ENCODE measurements around the gene TAOK2. TPM values are rescaled to one million over a fixed set of nuclear protein-coding genes. Genes with fewer than 3 reads are reported as not detected.
A peak's percentile ranks its signal among the peaks of the same experiment; 100 is the strongest.

Gene TAOK2
- total and polyA plus RNA-seq, 2 of the 13 experiments (the other 11 are each of a cell fraction or from before 2014, with no cell fraction given), result 17.4 to 43.2 TPM

DNA sequence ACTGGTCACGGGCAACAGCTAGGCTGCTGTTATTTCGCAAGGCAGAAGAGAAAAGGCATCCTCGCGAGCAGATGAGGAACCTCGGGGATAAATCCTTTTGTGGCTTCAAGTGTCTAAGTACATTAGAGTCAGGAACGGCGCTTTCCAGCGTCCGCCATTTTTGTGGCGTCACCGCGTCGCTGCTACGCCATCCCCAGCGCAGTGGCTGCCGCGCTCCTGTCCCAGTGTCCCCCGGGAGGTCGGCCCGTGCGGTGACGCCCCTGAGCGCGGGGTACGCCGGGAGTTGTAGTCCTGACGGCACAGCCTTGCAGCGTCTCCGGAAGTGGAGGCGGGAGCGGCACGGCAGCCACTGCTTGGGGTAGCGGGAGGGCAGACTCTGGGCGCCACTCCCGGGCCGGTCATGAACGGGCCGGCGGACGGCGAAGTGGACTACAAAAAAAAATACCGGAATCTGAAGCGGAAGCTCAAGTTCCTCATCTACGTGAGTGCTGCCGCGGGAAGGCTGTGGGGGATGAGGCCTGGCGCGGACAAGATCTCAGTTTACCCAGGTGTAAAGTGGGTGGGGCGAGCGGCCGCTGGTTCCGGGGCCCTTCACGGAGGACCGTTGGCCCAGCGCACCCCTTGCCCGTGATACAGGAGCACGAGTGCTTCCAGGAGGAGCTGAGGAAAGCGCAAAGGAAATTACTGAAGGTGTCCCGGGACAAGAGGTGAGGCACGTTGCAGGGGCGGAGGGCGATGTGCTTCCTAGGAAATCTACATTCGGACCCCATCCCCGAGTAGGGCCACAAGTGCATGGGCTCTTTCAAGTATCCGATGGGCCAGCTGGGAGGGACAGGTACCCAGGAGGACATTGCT is 22.5 kb downstream of the TAOK2 start, which contains the start of gene INO80E (continued):
- no peak for TF ChIP-seq LRRFIP1 (CRISPR knock-in tag; conservative IDR thresholded peaks at IDR 0.05)
- TF ChIP-seq ZNF441 (CRISPR knock-in tag; IDR thresholded peaks at IDR 0.05; ENCODE audit: borderline replicate concordance), result no peak; the same call in 1 of the 2 replicates
- peak; percentile 86 for TF ChIP-seq ZNF225 (CRISPR knock-in tag; IDR thresholded peaks at IDR 0.05)
- peak; percentile 55; the same call in 1 of the 2 replicates for TF ChIP-seq GLI4 (CRISPR knock-in tag; IDR thresholded peaks at IDR 0.05; ENCODE audit: borderline replicate concordance)
- no peak for TF ChIP-seq ZNF883 (CRISPR knock-in tag; IDR thresholded peaks at IDR 0.05; ENCODE audit: not compliant biosample characterization)
- TF ChIP-seq ZBTB4 (CRISPR knock-in tag; IDR thresholded peaks at IDR 0.05; ENCODE audit: borderline replicate concordance), result no peak
- no peak for TF ChIP-seq ZBTB7A (CRISPR knock-in tag; IDR thresholded peaks at IDR 0.05)
- TF ChIP-seq ZSCAN21 (CRISPR knock-in tag; IDR thresholded peaks at IDR 0.05; ENCODE audit: borderline replicate concordance), result peak; percentile 76
- no peak; the same call in 1 of the 2 replicates for TF ChIP-seq ZBTB3 (CRISPR knock-in tag; IDR thresholded peaks at IDR 0.05; ENCODE audit: borderline replicate concordance, low read depth)
- peak; percentile 59 for TF ChIP-seq TFDP1 (CRISPR knock-in tag; IDR thresholded peaks at IDR 0.05; ENCODE audit: borderline replicate concordance)
- TF ChIP-seq ZNF670 (CRISPR knock-in tag; IDR thresholded peaks at IDR 0.05; ENCODE audit: borderline replicate concordance), result no peak
- peak; percentile 97 for TF ChIP-seq GATAD1 (CRISPR knock-in tag; IDR thresholded peaks at IDR 0.05)
- TF ChIP-seq DMAP1 (CRISPR knock-in tag; IDR thresholded peaks at IDR 0.05), result peak; percentile 95
- TF ChIP-seq SALL2 (CRISPR knock-in tag; IDR thresholded peaks at IDR 0.05), result peak; percentile 95
- TF ChIP-seq ZNF224 (CRISPR knock-in tag; IDR thresholded peaks at IDR 0.05), result peak; percentile 94; the same call in 1 of the 2 replicates
- TF ChIP-seq ZSCAN20 (CRISPR knock-in tag; IDR thresholded peaks at IDR 0.05; ENCODE audit: borderline replicate concordance), result 0 out of 2 replicates have a peak, but pooled peaks have one; percentile 86
- peak; percentile 98 for TF ChIP-seq ATF1 (CRISPR knock-in tag; IDR thresholded peaks at IDR 0.05)
- peak; percentile 10; the same call in 1 of the 2 replicates for TF ChIP-seq NR2F2 (IDR thresholded peaks at IDR 0.05; ENCODE audit: borderline replicate concordance, low read depth)
- TF ChIP-seq ZNF891 (CRISPR knock-in tag; IDR thresholded peaks at IDR 0.05), result peak; percentile 65
- TF ChIP-seq MAF1 (CRISPR knock-in tag; IDR thresholded peaks at IDR 0.05; ENCODE audit: borderline replicate concordance), result peak; percentile 91

All from HepG2 (cell line).